Small intestine (tissue), 7 donors: ENCODE measurements around the gene TRIM29. TPM values are rescaled to one million over a fixed set of nuclear protein-coding genes. Genes with fewer than 3 reads are reported as not detected.
A peak's percentile ranks its signal among the peaks of the same experiment; 100 is the strongest.

Source experiments
- DNase-seq, 2 donors: peaks; one replicate each; pipeline versions ENCODE4 v3.0.0 to v3.0.0-alpha.2; 2013
- FAIRE-seq: peaks from 2 replicates; lab custom pipeline; 2012; peaks lifted over from hg19 to GRCh38; lab: Jason Lieb, UNC
- H3K27ac ChIP-seq, 3 donors: one replicate each; pipeline ENCODE4 v1.5.1; 2013; ENCODE audit warnings: low read length in 2 of 3, mild to moderate bottlenecking in 2 of 3, control low read depth in 1 of 3, inconsistent platforms in 1 of 3, low read depth in 1 of 3, moderate library complexity in 1 of 3
- H3K27me3 ChIP-seq, 3 donors: one replicate each; pipeline ENCODE4 v1.6.1; 2013; ENCODE audit warnings: low read length in 3 of 3, inconsistent platforms in 1 of 3; ENCODE audit not compliant: control insufficient read depth in 3 of 3, insufficient read depth in 3 of 3
- H3K36me3 ChIP-seq, 3 donors: one replicate each; pipeline ENCODE4 v1.6.1; 2013; ENCODE audit warnings: low read length in 3 of 3, inconsistent platforms in 1 of 3, low read depth in 1 of 3, mild to moderate bottlenecking in 1 of 3, moderate library complexity in 1 of 3; ENCODE audit not compliant: control insufficient read depth in 3 of 3, insufficient read depth in 2 of 3
- H3K4me1 ChIP-seq, 3 donors: one replicate each; pipeline ENCODE4 v1.6.1; 2013; ENCODE audit warnings: low read length in 2 of 3, inconsistent platforms in 1 of 3, low read depth in 1 of 3, mild to moderate bottlenecking in 1 of 3, moderate library complexity in 1 of 3; ENCODE audit not compliant: control insufficient read depth in 3 of 3, insufficient read depth in 2 of 3
- H3K4me3 ChIP-seq, 3 donors: one replicate each; pipeline ENCODE4 v1.5.1; 2013; ENCODE audit warnings: low read length in 3 of 3, control low read depth in 1 of 3, inconsistent platforms in 1 of 3, low read depth in 1 of 3, mild to moderate bottlenecking in 1 of 3, moderate library complexity in 1 of 3
- H3K9me3 ChIP-seq, 2 donors: one replicate each; pipeline ENCODE4 v1.6.1; 2013; ENCODE audit warnings: low read depth in 1 of 2, low read length in 1 of 2; ENCODE audit not compliant: control insufficient read depth in 2 of 2, insufficient read depth in 1 of 2
- WGBS, 3 donors: extraction: QIAGEN DNeasy Blood & Tissue Kit; methylation state at CpG; one replicate each; pipeline ENCODE4 v1.1.7; 2013; 5-methylcytosine and 5-hydroxymethylcytosine counted together
- polyA plus RNA-seq, 4 donors: library from polyadenylated mRNA; stranded (reverse) in 3 of 4; unstranded in 1 of 4; fragments of 200-250 nt in 3 of 4; fragments of 120-200 nt in 1 of 4; gene quantifications; one replicate each; pipeline versions ENCODE4 v1.2.1 to v1.2.3, GENCODE V29; 2013
- donor health status: healthy with polysubstance abuse.
- donor health status: control.
- donor health status: control.
- donor health status: Bipolar disorder and iron deficiency.
- donor health status: healthy.

TRIM29 gene
- polyA plus RNA-seq, 4 donors: 1.1 to 10.3 (median 1.9) TPM

DNA sequence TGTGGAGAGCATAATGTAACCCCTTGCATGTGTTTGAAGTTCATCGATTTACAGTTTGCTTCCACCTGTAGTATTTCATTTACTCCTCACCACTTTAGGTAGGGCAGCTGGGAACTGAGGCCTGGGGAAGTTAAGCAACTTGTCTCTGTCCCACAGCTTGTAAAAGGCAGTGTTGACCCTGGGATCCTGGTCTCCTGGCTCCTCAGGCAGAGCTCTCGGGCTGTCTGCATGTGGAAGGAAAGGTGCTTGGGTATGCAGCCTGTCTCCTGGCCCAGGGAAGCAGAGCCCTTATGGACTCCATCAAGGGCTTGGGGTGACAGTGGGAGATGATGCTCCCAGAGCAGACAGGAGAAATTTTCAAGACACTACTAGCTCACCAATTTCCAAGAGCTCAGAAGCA is 49.9 kb downstream of the TRIM29 start:
- H3K27me3 ChIP-seq: peaks cover 0 to 14% (median 0%) of the 10 kb centered on the region in 3 donors
- H3K36me3 ChIP-seq: no peaks in the 10 kb centered on the region
- H3K4me1 ChIP-seq: peaks cover 0 to 9% (median 0%) of the 10 kb centered on the region in 3 donors
- H3K27ac ChIP-seq: no peak overlapping the region
- FAIRE-seq (no peak), DNase-seq (no peak)
- H3K4me3 ChIP-seq: no peak overlapping the region
- 85 to 92% (median 91%) methylated on average over 2 of the region's 2 CpGs for WGBS, 3 donors
- H3K9me3 ChIP-seq: peaks cover 0 to 7% of the 10 kb centered on the region in 2 donors

DNA sequence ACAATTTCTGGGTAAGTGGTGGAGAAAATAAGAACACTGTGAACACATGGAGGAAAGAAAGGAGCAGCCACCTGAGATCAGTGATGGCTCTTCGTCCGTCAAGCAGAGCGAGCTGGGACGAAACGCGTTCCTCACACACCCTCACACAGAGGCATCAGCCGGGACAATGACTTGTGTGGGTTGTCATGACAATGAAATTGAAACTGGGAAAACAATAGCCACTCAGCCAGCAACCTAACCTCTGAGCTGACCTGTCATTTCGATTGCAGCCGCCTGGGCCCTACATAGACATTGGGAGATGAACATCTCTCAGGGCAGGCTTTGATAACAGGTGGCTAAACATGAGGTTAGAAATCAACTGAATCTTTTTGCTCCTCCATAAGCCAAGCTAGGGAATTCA is 51.3 kb downstream of the TRIM29 start:
- DNase-seq: no peak
- H3K9me3 ChIP-seq: peaks cover 0 to 12% of the 10 kb centered on the region in 2 donors
- 65 to 78% (median 77%) methylated on average over 9 of the region's 9 CpGs for WGBS, 3 donors
- no peak overlapping the region for H3K27ac ChIP-seq
- no peaks in the 10 kb centered on the region for H3K36me3 ChIP-seq
- no peak for FAIRE-seq
- H3K4me3 ChIP-seq: no peak overlapping the region
- peaks cover 0 to 2% (median 0%) of the 10 kb centered on the region in 3 donors for H3K4me1 ChIP-seq
- H3K27me3 ChIP-seq: peaks cover 0 to 14% (median 0%) of the 10 kb centered on the region in 3 donors

DNA sequence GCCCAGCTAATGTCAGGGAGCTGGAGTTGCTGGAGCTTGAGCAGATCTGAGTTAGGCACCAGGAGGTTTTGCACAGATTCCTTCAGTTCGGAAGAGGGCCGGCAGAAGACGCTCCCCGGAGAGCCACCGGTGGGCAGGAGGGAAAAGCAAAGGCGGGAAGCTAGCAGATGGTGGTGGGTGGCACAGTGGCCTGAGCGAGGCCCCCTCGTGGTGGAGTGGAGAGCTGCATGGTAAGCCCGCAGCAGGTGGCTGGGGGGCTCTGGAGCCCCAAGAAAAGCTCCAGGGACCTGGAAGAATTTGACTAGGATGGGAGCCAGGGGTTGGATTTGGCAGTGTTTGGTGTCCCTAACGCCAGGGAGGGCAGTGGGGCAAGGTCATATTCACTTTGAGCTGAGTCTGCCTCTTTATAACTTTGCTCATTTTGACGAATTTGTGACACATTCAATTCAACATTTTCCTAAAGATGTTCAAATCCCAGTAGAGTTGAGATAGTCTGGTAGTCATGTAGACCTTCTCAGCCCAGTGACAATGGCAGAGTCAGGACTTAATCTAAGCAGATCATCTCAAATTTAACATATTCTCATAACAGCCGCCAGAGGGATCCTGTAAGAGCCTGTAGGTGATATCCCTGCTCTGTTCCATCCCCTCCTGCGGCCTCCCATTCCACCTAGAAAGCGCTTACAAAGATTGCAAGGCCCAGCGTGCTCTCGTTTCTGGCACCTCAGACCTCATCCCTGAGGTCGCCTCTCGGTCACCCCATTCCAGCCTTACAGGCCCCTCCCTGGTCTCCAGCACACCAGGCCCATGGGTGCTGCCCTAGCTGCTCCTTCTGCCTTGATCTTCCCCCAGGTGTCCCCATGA is 57.9 kb downstream of the TRIM29 start:
- peaks cover 0 to 7% (median 0%) of the 10 kb centered on the region in 3 donors for H3K27me3 ChIP-seq
- no peak overlapping the region for H3K4me3 ChIP-seq
- 49 to 72% (median 64%) methylated on average over 18 of the region's 18 CpGs for WGBS, 3 donors
- DNase-seq: peak in 1 of 2 donors; percentile 39
- no peak for FAIRE-seq
- no peaks in the 10 kb centered on the region for H3K36me3 ChIP-seq
- H3K4me1 ChIP-seq: no peaks in the 10 kb centered on the region
- H3K9me3 ChIP-seq: peaks cover 0 to 31% of the 10 kb centered on the region in 2 donors
- no peak overlapping the region for H3K27ac ChIP-seq

DNA sequence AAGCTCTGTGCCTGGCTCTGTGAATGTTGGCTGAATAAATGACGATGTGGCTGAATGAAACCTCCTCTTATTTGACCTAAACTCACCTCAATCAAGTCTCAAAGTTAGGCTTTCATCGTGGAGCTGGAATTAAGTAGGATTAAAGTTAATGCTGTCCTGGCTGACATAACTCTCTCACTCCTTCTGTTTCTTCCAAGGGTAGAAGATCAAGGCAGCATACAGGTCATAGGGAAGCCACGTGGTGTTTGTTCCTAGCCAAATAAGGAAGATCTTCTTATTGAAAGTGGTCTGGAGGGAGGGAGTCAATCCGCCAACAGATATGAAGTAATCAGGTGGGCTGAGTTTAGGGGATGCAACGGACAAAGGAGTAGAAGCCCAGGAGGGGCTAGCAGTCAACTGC is 59.5 kb downstream of the TRIM29 start:
- DNase-seq (no peak), FAIRE-seq (no peak)
- H3K4me3 ChIP-seq: no peak overlapping the region
- H3K27me3 ChIP-seq: peaks cover 0 to 9% (median 0%) of the 10 kb centered on the region in 3 donors
- H3K9me3 ChIP-seq: peaks cover 0 to 27% of the 10 kb centered on the region in 2 donors
- H3K4me1 ChIP-seq: no peaks in the 10 kb centered on the region
- no peak overlapping the region for H3K27ac ChIP-seq
- H3K36me3 ChIP-seq: no peaks in the 10 kb centered on the region
- 51 to 54% (median 52%) methylated on average over 5 of the region's 5 CpGs for WGBS, 3 donors

DNA sequence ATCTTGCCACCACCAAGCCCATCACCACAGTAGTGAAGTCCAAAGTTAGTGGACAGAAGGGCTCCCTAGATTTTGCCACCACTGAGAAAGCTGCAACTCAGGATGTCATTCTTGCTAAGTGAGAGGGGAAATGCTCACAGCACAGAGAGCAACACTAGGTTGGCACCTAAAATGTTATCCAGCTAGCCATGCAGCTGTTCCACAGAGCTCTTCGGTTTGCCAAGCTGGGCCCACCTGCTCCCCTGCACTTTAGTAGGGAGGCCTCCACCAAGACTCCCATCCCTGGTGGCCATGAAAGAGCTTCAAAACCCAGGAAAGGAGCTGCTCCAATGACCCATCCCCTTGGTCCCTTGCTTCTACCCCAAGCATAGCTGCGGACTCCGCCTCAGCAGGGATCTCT is 63.8 kb downstream of the TRIM29 start:
- no peaks in the 10 kb centered on the region for H3K4me1 ChIP-seq
- WGBS, 3 donors: 92 to 100% (median 92%) methylated on average over 3 of the region's 3 CpGs
- H3K27ac ChIP-seq: no peak overlapping the region
- no peak for DNase-seq
- no peak overlapping the region for H3K4me3 ChIP-seq
- no peak for FAIRE-seq
- H3K27me3 ChIP-seq: peaks cover 0 to 3% (median 0%) of the 10 kb centered on the region in 3 donors
- H3K36me3 ChIP-seq: no peaks in the 10 kb centered on the region
- peaks cover 0 to 2% of the 10 kb centered on the region in 2 donors for H3K9me3 ChIP-seq

DNA sequence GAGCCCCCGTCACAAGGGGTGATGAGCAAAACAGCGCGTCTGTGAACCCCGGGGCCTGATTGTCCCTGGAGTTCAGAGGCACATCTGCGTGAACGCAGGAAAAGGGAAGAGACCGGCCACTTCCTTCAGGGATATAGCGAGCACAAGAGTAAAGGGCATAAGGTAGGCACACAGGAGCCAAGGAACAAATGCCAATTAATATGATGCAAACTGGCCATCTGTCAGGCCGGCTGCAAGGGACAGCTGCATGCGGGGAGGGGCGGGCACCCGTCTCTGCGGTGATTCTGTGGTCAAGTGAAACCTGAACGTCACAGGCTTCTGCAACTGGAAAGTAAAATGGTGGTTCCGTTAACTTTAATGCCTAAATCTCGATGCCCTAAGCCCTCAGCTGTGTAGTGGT is 64.7 kb downstream of the TRIM29 start:
- DNase-seq (no peak), FAIRE-seq (no peak)
- Histone ChIP-seq H3K27ac (no peak overlapping the region), H3K4me3 (no peak overlapping the region), H3K9me3 (peaks cover 0 to 2% of the 10 kb centered on the region in 2 donors), H3K36me3 (no peaks in the 10 kb centered on the region), H3K4me1 (no peaks in the 10 kb centered on the region), H3K27me3 (peaks cover 0 to 2% (median 0%) of the 10 kb centered on the region in 3 donors)
- WGBS, 3 donors: 79 to 85% (median 84%) methylated on average over 16 of the region's 16 CpGs

DNA sequence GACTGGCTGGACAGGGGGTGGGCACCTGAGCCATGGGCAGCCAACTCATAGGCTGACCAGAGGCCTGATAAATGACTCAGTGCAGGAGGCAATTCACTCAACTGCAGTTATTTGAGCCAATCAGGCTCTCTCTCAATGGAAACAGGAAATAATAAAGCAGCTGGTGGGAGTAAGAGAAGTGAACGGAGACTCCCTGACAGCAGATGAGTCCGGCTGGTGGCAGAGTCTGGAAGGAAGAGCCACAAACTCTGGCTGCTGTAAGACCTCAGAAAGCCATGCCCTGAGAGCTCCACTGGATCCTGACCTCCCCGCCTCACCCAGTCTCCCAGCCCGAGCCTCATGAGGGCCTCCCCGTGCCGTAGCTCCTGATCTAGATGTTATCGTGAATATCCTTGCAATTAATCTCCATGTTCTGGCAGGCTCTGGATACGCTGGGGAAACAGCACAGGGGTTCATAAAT is 69.8 kb downstream of the TRIM29 start:
- DNase-seq (peak; percentile 26 to 47), FAIRE-seq (no peak)
- Histone ChIP-seq H3K4me1 (no peaks in the 10 kb centered on the region), H3K27me3 (no peaks in the 10 kb centered on the region), H3K36me3 (no peaks in the 10 kb centered on the region), H3K9me3 (no peaks in the 10 kb centered on the region), H3K27ac (no peak overlapping the region), H3K4me3 (no peak overlapping the region)
- WGBS, 3 donors: 23 to 34% (median 33%) methylated on average over 8 of the region's 8 CpGs

DNA sequence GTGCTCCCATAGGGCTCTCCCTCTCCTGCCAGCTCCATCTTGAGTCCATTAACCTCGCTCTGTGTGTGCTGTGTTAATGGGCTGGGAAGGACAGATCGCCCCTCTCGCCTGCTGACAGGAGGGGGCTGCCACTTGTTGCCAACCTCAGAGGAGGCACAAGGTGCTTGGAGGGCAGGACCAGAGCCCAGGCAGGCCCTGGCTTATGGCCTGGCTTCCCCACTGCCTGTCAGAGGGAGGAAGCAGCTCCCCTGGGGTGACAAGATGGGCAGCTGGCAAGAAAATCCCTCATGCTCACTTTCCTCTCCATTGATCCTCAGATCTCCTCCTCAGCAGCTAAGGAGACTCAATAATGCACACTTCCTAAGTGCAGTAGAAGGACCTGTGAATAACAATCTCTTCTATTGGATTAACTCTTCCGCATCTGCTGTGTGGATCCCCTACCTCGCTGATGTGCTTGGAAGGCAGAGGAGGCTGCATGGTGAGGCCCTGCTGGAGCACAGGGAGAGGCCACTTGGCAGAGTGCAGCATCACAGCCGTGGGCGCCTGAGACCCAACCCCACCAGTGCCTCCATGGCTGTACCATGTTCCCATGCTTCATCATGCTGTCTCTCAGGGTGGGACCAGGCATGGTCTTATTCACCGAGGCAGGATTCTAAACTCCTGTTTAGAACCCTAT is 70.3 kb downstream of the TRIM29 start:
- 68 to 77% (median 68%) methylated on average over 8 of the region's 8 CpGs for WGBS, 3 donors
- FAIRE-seq: no peak
- DNase-seq: no peak

More for the DNA sequence above, 70.3 kb downstream of the TRIM29 start:
- peaks cover 0 to 3% (median 0%) of the 10 kb centered on the region in 3 donors for H3K27me3 ChIP-seq
- no peaks in the 10 kb centered on the region for H3K9me3 ChIP-seq
- H3K4me3 ChIP-seq: no peak overlapping the region
- no peak overlapping the region for H3K27ac ChIP-seq
- no peaks in the 10 kb centered on the region for H3K36me3 ChIP-seq
- no peaks in the 10 kb centered on the region for H3K4me1 ChIP-seq
